ENCODE results near the gene IRF1.

DNA sequence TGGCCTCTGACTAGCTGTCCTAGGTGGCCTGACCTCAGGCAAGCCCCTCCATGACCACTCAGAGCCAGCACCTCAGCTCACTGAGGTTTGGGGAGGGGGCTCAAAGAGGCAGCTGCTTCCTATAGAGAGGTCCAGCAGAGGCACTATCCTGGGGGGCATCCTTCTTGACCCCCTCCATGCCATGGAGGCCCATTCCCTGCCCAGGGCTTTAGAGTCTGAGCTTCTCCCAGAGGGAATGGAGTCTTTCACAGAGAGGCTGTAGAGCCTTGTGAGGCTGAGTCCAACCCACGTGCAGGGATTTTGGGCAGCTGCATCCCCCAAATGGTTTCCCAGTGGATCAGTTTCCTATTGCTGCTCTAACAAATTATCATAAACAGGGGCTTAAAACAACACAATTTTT, 16.9 kb downstream of the IRF1 start:
- TF ChIP-seq POLR2AphosphoS5 (IDR thresholded peaks at IDR 0.05; ENCODE audit: low read depth, low read length) (no peak), SIN3A (IDR thresholded peaks at IDR 0.05; ENCODE audit: borderline replicate concordance, insufficient read depth, low read depth, low read length) (no peak), TCF7L2 (IDR thresholded peaks at IDR 0.05; ENCODE audit: low read depth, low read length) (no peak)
- TF ChIP-seq, protein P1, sequence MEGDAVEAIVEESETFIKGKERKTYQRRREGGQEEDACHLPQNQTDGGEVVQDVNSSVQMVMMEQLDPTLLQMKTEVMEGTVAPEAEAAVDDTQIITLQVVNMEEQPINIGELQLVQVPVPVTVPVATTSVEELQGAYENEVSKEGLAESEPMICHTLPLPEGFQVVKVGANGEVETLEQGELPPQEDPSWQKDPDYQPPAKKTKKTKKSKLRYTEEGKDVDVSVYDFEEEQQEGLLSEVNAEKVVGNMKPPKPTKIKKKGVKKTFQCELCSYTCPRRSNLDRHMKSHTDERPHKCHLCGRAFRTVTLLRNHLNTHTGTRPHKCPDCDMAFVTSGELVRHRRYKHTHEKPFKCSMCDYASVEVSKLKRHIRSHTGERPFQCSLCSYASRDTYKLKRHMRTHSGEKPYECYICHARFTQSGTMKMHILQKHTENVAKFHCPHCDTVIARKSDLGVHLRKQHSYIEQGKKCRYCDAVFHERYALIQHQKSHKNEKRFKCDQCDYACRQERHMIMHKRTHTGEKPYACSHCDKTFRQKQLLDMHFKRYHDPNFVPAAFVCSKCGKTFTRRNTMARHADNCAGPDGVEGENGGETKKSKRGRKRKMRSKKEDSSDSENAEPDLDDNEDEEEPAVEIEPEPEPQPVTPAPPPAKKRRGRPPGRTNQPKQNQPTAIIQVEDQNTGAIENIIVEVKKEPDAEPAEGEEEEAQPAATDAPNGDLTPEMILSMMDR (IDR thresholded peaks at IDR 0.05) = no peak
